HG03196 (cell line): Measurements from ENCODE around the gene POTEB2.
"Not testable (repeated sequence)": the region's sequence is repeated elsewhere in the genome, so short reads cannot be mapped to it uniquely, and the experiment has no call there.

Experiments
- ATAC-seq: cut with Tn5 transposase; IDR thresholded peaks from one replicate; pipeline ENCODE4 v1.9.1; 2021; ENCODE audit not compliant: unreplicated experiment

The POTEB2 gene

GRCh38 chr15:20866214-20866613 lies at the start of gene POTEB2:
TSS of gene POTEB2 (minus strand) at chr15:20866314. CDS start at chr15:20866281, 33 bp downstream.
- not testable (repeated sequence) for ATAC-seq

GRCh38 chr15:20879916-20880315 lies 13.8 kb upstream of the POTEB2 start:
- ATAC-seq, result not testable (repeated sequence)

GRCh38 chr15:20878464-20878863 lies 12.3 kb upstream of the POTEB2 start:
- not testable (repeated sequence) for ATAC-seq

GRCh38 chr15:20877819-20878218 lies 11.7 kb upstream of the POTEB2 start:
- ATAC-seq, result not testable (repeated sequence)
